CD4-positive, alpha-beta memory T cell (primary cell): ENCODE results near the gene INA. TPM values are rescaled to one million over a fixed set of nuclear protein-coding genes. Genes with fewer than 3 reads are reported as not detected.

Source experiments
- CTCF ChIA-PET: fragments of 350-600 bp; sonication (Branson Sonifier 250); formaldehyde crosslinking; loops from one replicate; lab custom pipeline; 2021; ENCODE audit warnings: inconsistent platforms; ENCODE audit not compliant: partially characterized antibody; lab: Charles Lee
- POLR2A ChIA-PET: fragments of 350-600 bp; sonication (Branson Sonifier 250); formaldehyde crosslinking; loops from one replicate; lab custom pipeline; 2021; ENCODE audit not compliant: partially characterized antibody; lab: Charles Lee
- DNase-seq, 5 donors: peaks; one replicate each; pipeline versions ENCODE4 v3.0.0 to v3.0.0-alpha.2; 2020 to 2022; ENCODE audit warnings: mixed read lengths in 1 of 5
- H3K27ac ChIP-seq: one replicate; pipeline ENCODE4 v1.7.0; 2013; ENCODE audit warnings: low read depth, low read length
- H3K27me3 ChIP-seq: 2 replicates; pipeline ENCODE4 v1.7.0; 2013; ENCODE audit warnings: mild to moderate bottlenecking, low read length, moderate library complexity; ENCODE audit not compliant: insufficient read depth
- H3K36me3 ChIP-seq: 2 replicates; pipeline ENCODE4 v1.7.0; 2013; ENCODE audit warnings: mild to moderate bottlenecking, low read length, moderate library complexity; ENCODE audit not compliant: insufficient read depth
- H3K4me1 ChIP-seq: 2 replicates; pipeline ENCODE4 v1.7.0; 2013; ENCODE audit warnings: mild to moderate bottlenecking, low read length, moderate library complexity; ENCODE audit not compliant: insufficient read depth
- H3K4me3 ChIP-seq, 2 donors: one replicate each; pipeline ENCODE4 v1.7.0; 2013; ENCODE audit warnings: low read length in 2 of 2, mild to moderate bottlenecking in 1 of 2
- H3K9me3 ChIP-seq, 2 donors: one replicate each; pipeline ENCODE4 v1.7.0; 2013; ENCODE audit warnings: low read length in 2 of 2, control low read depth in 1 of 2; ENCODE audit not compliant: control insufficient read depth in 1 of 2
- H3K27ac Mint-ChIP-seq, 7 donors: one replicate each; pipeline ENCODE4 v1.8.0; 2020 to 2021; ENCODE audit warnings: mixed read lengths in 7 of 7, mild to moderate bottlenecking in 6 of 7, inconsistent platforms in 3 of 7, moderate library complexity in 3 of 7
- H3K27me3 Mint-ChIP-seq, 2 donors: one replicate each; pipeline ENCODE4 v1.8.0; 2020 to 2021; ENCODE audit warnings: mixed read lengths in 2 of 2
- H3K36me3 Mint-ChIP-seq, 2 donors: one replicate each; pipeline ENCODE4 v1.8.0; 2020 to 2021; ENCODE audit warnings: mixed read lengths in 2 of 2, inconsistent platforms in 1 of 2, mild to moderate bottlenecking in 1 of 2
- H3K4me1 Mint-ChIP-seq, 4 donors: one replicate each; pipeline ENCODE4 v1.8.0; 2020 to 2021; ENCODE audit warnings: mixed read lengths in 4 of 4, mild to moderate bottlenecking in 1 of 4
- H3K4me3 Mint-ChIP-seq, 8 donors: one replicate each; pipeline ENCODE4 v1.8.0; 2020 to 2021; ENCODE audit warnings: mixed read lengths in 8 of 8, mild to moderate bottlenecking in 7 of 8, moderate library complexity in 6 of 8, inconsistent platforms in 3 of 8
- H3K9me3 Mint-ChIP-seq, 8 donors: one replicate each; pipeline ENCODE4 v1.8.0; 2020 to 2021; ENCODE audit warnings: mixed read lengths in 8 of 8, mild to moderate bottlenecking in 5 of 8, inconsistent platforms in 3 of 8, moderate library complexity in 1 of 8
- intact Hi-C: fragments of 100-400 bp; cut with micrococcal nuclease; formaldehyde crosslinking; loops from one replicate; pipeline ENCODE4 v1.15.1; 2023
- polyA plus RNA-seq, 2 donors: library from polyadenylated mRNA; unstranded; fragments of 300-500 nt; fragmentation: Illumina TruSeq; gene quantifications; one replicate each; pipeline ENCODE4 v1.2.3, GENCODE V29; 2021
- total RNA-seq, 2 experiments: library from RNA; stranded (reverse); gene quantifications; one replicate each; pipeline ENCODE4 v1.2.3, GENCODE V29; 2021

The INA gene
- total and polyA plus RNA-seq, 4 experiments from 2014 or later, result not detected

GRCh38 chr10:103273041-103273441 is 3.9 kb upstream of the INA start:
- peaks cover 9 to 25% of the 10 kb centered on the region in 2 donors for H3K27me3 Mint-ChIP-seq
- peaks cover 17% of the 10 kb centered on the region for H3K4me1 ChIP-seq
- ChIA-PET POLR2A (no interaction called here), CTCF (no interaction called here)
- H3K9me3 ChIP-seq, result no peaks in the 10 kb centered on the region
- DNase-seq, result no peak
- peaks cover 0 to 4% of the 10 kb centered on the region in 2 donors for H3K36me3 Mint-ChIP-seq
- H3K27me3 ChIP-seq, result peaks cover 7% of the 10 kb centered on the region
- no peak overlapping the region for H3K4me3 Mint-ChIP-seq
- H3K4me1 Mint-ChIP-seq, result peaks cover 0 to 11% (median 0%) of the 10 kb centered on the region in 4 donors
- no peak overlapping the region for H3K4me3 ChIP-seq
- H3K27ac Mint-ChIP-seq, result no peak overlapping the region
- no peaks in the 10 kb centered on the region for H3K36me3 ChIP-seq
- peaks cover 0 to 2% (median 0%) of the 10 kb centered on the region in 8 donors for H3K9me3 Mint-ChIP-seq
- no peak overlapping the region for H3K27ac ChIP-seq
- intact Hi-C loops, result no loop called here

GRCh38 chr10:103276251-103276895 is 565 bp upstream of the INA start:
- Mint-ChIP-seq H3K36me3 (peaks cover 0 to 9% of the 10 kb centered on the region in 2 donors), H3K27ac (no peak overlapping the region), H3K9me3 (peaks cover 0 to 10% (median 7%) of the 10 kb centered on the region in 8 donors), H3K4me3 (peak overlapping the region in 4 of 8 donors; percentile 20 to 68 (median 53)), H3K27me3 (peaks cover 18 to 44% of the 10 kb centered on the region in 2 donors), H3K4me1 (peaks cover 3 to 17% (median 6%) of the 10 kb centered on the region in 4 donors)
- Histone ChIP-seq H3K27ac (no peak overlapping the region), H3K4me1 (peaks cover 17% of the 10 kb centered on the region), H3K27me3 (peaks cover 31% of the 10 kb centered on the region), H3K4me3 (no peak overlapping the region), H3K36me3 (no peaks in the 10 kb centered on the region), H3K9me3 (no peaks in the 10 kb centered on the region)
- DNase-seq, result no peak
- ChIA-PET POLR2A (no interaction called here), CTCF (interaction anchor here (0.6 to 1.1 kb wide), 2 partner anchors 32 to 207 kb away, joined by 3 read pairs; no protein-coding TSS in a partner anchor)
- intact Hi-C loops, result no loop called here

GRCh38 chr10:103277713-103278536 is 987 bp downstream of the INA start:
- H3K36me3 ChIP-seq, result no peaks in the 10 kb centered on the region
- ChIA-PET POLR2A (no interaction called here), CTCF (no interaction called here)
- no peak overlapping the region for H3K27ac Mint-ChIP-seq
- peaks cover 0 to 9% of the 10 kb centered on the region in 2 donors for H3K36me3 Mint-ChIP-seq
- peaks cover 0 to 10% (median 7%) of the 10 kb centered on the region in 8 donors for H3K9me3 Mint-ChIP-seq
- H3K4me1 Mint-ChIP-seq, result peaks cover 3 to 21% (median 6%) of the 10 kb centered on the region in 4 donors
- peaks cover 37% of the 10 kb centered on the region for H3K27me3 ChIP-seq
- H3K4me3 Mint-ChIP-seq, result peak overlapping the region in 1 of 8 donors; percentile 69
- DNase-seq, result no peak
- peaks cover 19 to 49% of the 10 kb centered on the region in 2 donors for H3K27me3 Mint-ChIP-seq
- no peak overlapping the region for H3K4me3 ChIP-seq
- peaks cover 22% of the 10 kb centered on the region for H3K4me1 ChIP-seq
- intact Hi-C loops, result no loop called here
- no peaks in the 10 kb centered on the region for H3K9me3 ChIP-seq
- H3K27ac ChIP-seq, result no peak overlapping the region

- Mint-ChIP-seq H3K9me3 (peaks cover 0 to 10% (median 7%) of the 10 kb centered on the region in 8 donors), H3K4me3 (peak overlapping the region in 4 of 8 donors; percentile 61 to 80 (median 67)), H3K4me1 (peaks cover 3 to 21% (median 6%) of the 10 kb centered on the region in 4 donors), H3K36me3 (peaks cover 0 to 9% of the 10 kb centered on the region in 2 donors), H3K27me3 (peaks cover 21 to 50% of the 10 kb centered on the region in 2 donors), H3K27ac (no peak overlapping the region)
- Histone ChIP-seq H3K4me1 (peaks cover 22% of the 10 kb centered on the region), H3K27me3 (peaks cover 37% of the 10 kb centered on the region), H3K27ac (no peak overlapping the region), H3K4me3 (no peak overlapping the region), H3K36me3 (no peaks in the 10 kb centered on the region), H3K9me3 (no peaks in the 10 kb centered on the region)
- ChIA-PET POLR2A (no interaction called here), CTCF (no interaction called here)
- DNase-seq, result no peak
- intact Hi-C loops, result no loop called here
These were observed 1.5 kb downstream of the INA start for GRCh38 chr10:103278537-103278823.

GRCh38 chr10:103278862-103279298 is 1.9 kb downstream of the INA start:
- POLR2A ChIA-PET, result no interaction called here
- CTCF ChIA-PET, result no interaction called here
- Histone ChIP-seq H3K4me3 (no peak overlapping the region), H3K27ac (no peak overlapping the region), H3K9me3 (no peaks in the 10 kb centered on the region), H3K36me3 (no peaks in the 10 kb centered on the region), H3K27me3 (peaks cover 37% of the 10 kb centered on the region), H3K4me1 (peaks cover 22% of the 10 kb centered on the region)
- Mint-ChIP-seq H3K27me3 (peaks cover 21 to 47% of the 10 kb centered on the region in 2 donors), H3K27ac (no peak overlapping the region), H3K9me3 (peaks cover 0 to 10% (median 7%) of the 10 kb centered on the region in 8 donors), H3K4me3 (peak overlapping the region; percentile 29 to 80 (median 64)), H3K36me3 (peaks cover 0 to 9% of the 10 kb centered on the region in 2 donors), H3K4me1 (peaks cover 3 to 21% (median 6%) of the 10 kb centered on the region in 4 donors)
- DNase-seq, result peak in 4 of 5 donors; percentile 20 to 33 (median 26)
- intact Hi-C loops, result no loop called here

GRCh38 chr10:103280031-103280430 is 3.1 kb downstream of the INA start:
- Histone ChIP-seq H3K27me3 (peaks cover 37% of the 10 kb centered on the region), H3K27ac (no peak overlapping the region), H3K4me3 (no peak overlapping the region), H3K4me1 (peaks cover 22% of the 10 kb centered on the region), H3K9me3 (no peaks in the 10 kb centered on the region), H3K36me3 (no peaks in the 10 kb centered on the region)
- Mint-ChIP-seq H3K27ac (no peak overlapping the region), H3K27me3 (peaks cover 26 to 52% of the 10 kb centered on the region in 2 donors), H3K9me3 (peaks cover 0 to 10% (median 7%) of the 10 kb centered on the region in 8 donors), H3K36me3 (peaks cover 0 to 9% of the 10 kb centered on the region in 2 donors), H3K4me1 (peaks cover 3 to 21% (median 6%) of the 10 kb centered on the region in 4 donors), H3K4me3 (no peak overlapping the region)
- CTCF ChIA-PET, result no interaction called here
- POLR2A ChIA-PET, result no interaction called here
- intact Hi-C loops, result no loop called here
- no peak for DNase-seq

- no peak for DNase-seq
- no peak overlapping the region for H3K4me3 Mint-ChIP-seq
- no peaks in the 10 kb centered on the region for H3K9me3 ChIP-seq
- ChIA-PET POLR2A (no interaction called here), CTCF (no interaction called here)
- peaks cover 22% of the 10 kb centered on the region for H3K4me1 ChIP-seq
- H3K27me3 Mint-ChIP-seq, result peaks cover 26 to 47% of the 10 kb centered on the region in 2 donors
- H3K4me3 ChIP-seq, result no peak overlapping the region
- H3K27me3 ChIP-seq, result peaks cover 37% of the 10 kb centered on the region
- no peak overlapping the region for H3K27ac ChIP-seq
- H3K4me1 Mint-ChIP-seq, result peaks cover 3 to 21% (median 6%) of the 10 kb centered on the region in 4 donors
- intact Hi-C loops, result no loop called here
- H3K9me3 Mint-ChIP-seq, result peaks cover 0 to 10% (median 7%) of the 10 kb centered on the region in 8 donors
- H3K36me3 Mint-ChIP-seq, result peaks cover 0 to 9% of the 10 kb centered on the region in 2 donors
- no peaks in the 10 kb centered on the region for H3K36me3 ChIP-seq
- H3K27ac Mint-ChIP-seq, result no peak overlapping the region
These were observed 3.6 kb downstream of the INA start for GRCh38 chr10:103280506-103280905.
